SK-N-SH (cell line): ENCODE data around the gene HYAL3. TPM values are rescaled to one million over a fixed set of nuclear protein-coding genes. Genes with fewer than 3 reads are reported as not detected.

ENCODE experiments used
- CTCF ChIA-PET: fragments of 300-600, 350-600 bp; formaldehyde crosslinking; extraction: SDS; loops from one replicate; lab custom pipeline; 2021; lab: Yijun Ruan, JAX
- POLR2A ChIA-PET: fragments of 350-600 bp; sonication (Branson Sonifier 250); formaldehyde crosslinking; extraction: SDS; loops from one replicate; lab custom pipeline; 2020; ENCODE audit warnings: antibody characterized with exemption, inconsistent platforms; lab: Yijun Ruan, JAX
- DNase-seq: peaks from one replicate; pipeline ENCODE4 v3.0.0; 2012
- H2AFZ ChIP-seq: fragments of 200-600 bp; sonication (generic); 2 replicates; pipeline ENCODE4 v1.8.1; 2016; ENCODE audit warnings: antibody characterized with exemption, mild to moderate bottlenecking, low read depth
- H3F3A ChIP-seq: fragments of 200-600 bp; sonication (generic); replicated peaks from 2 replicates; pipeline ENCODE3; 2016; ENCODE audit warnings: antibody characterized with exemption, mild to moderate bottlenecking; ENCODE audit not compliant: insufficient read depth
- H3K27ac ChIP-seq, 2 experiments: fragments of 200-500 bp in 1 of 2; fragments of 200-600 bp in 1 of 2; sonication (Bioruptor generic) in 1 of 2; sonication (generic), shearing (Covaris generic) in 1 of 2; 2 replicates each; pipeline versions ENCODE4 v1.5.1 to v1.6.1; 2014 to 2016; ENCODE audit warnings: low read depth in 2 of 2, inconsistent platforms in 1 of 2, low read length in 1 of 2, mild to moderate bottlenecking in 1 of 2, mixed read lengths in 1 of 2
- H3K27me3 ChIP-seq: fragments of 200-600 bp; sonication (generic), shearing (Covaris generic); 2 replicates; pipeline ENCODE4 v1.6.1; 2016; ENCODE audit warnings: mixed run types; ENCODE audit not compliant: insufficient read depth
- H3K36me3 ChIP-seq, 2 experiments: fragments of 200-500 bp in 1 of 2; fragments of 200-600 bp in 1 of 2; sonication (Bioruptor generic) in 1 of 2; sonication (generic) in 1 of 2; replicated peaks in 1 of 2; 2 replicates each; pipeline versions ENCODE3 to v1.5.1; 2014 to 2016; ENCODE audit warnings: low read length in 1 of 2, mild to moderate bottlenecking in 1 of 2; ENCODE audit not compliant: insufficient read depth in 2 of 2, control insufficient read depth in 1 of 2
- H3K4me1 ChIP-seq, 2 experiments: fragments of 200-500 bp in 1 of 2; fragments of 200-600 bp in 1 of 2; sonication (Bioruptor generic) in 1 of 2; sonication (generic), shearing (Covaris generic) in 1 of 2; 2 replicates each; pipeline versions ENCODE4 v1.5.1 to v1.6.1; 2014 to 2016; ENCODE audit warnings: low read depth in 1 of 2, low read length in 1 of 2, mixed run types in 1 of 2; ENCODE audit not compliant: insufficient read depth in 2 of 2, control insufficient read depth in 1 of 2
- H3K4me2 ChIP-seq: fragments of 200-600 bp; sonication (generic), shearing (Covaris generic); 2 replicates; pipeline ENCODE4 v1.6.1; 2017; ENCODE audit warnings: mixed run types
- H3K4me3 ChIP-seq, 2 experiments: fragments of 200-500 bp in 1 of 2; fragments of 200-600 bp in 1 of 2; sonication (Bioruptor generic) in 1 of 2; sonication (generic), shearing (Covaris generic) in 1 of 2; 2 replicates each; pipeline versions ENCODE4 v1.5.1 to v1.8.1; 2014 to 2016; ENCODE audit warnings: low read depth in 2 of 2, inconsistent platforms in 1 of 2, low read length in 1 of 2, mild to moderate bottlenecking in 1 of 2, mixed read lengths in 1 of 2, moderate library complexity in 1 of 2
- H3K79me2 ChIP-seq: fragments of 200-600 bp; sonication (generic); 2 replicates; pipeline ENCODE4 v1.8.1; 2017; ENCODE audit warnings: mild to moderate bottlenecking; ENCODE audit not compliant: insufficient read depth
- H3K9ac ChIP-seq: fragments of 200-600 bp; sonication (generic); 2 replicates; pipeline ENCODE4 v1.6.1; 2017; ENCODE audit warnings: mixed run types
- H3K9me2 ChIP-seq: fragments of 200-600 bp; sonication (generic); 2 replicates; pipeline ENCODE4 v1.6.1; 2017; ENCODE audit warnings: mixed run types
- H3K9me3 ChIP-seq: fragments of 200-600 bp; sonication (generic); 2 replicates; pipeline ENCODE4 v1.6.1; 2017; ENCODE audit warnings: mixed run types, mild to moderate bottlenecking, moderate library complexity
- H4K20me1 ChIP-seq: fragments of 200-600 bp; sonication (generic); 2 replicates; pipeline ENCODE4 v1.6.1; 2017; ENCODE audit warnings: mild to moderate bottlenecking, mixed run types; ENCODE audit not compliant: insufficient read depth
- MXI1 ChIP-seq: IDR thresholded peaks from 2 replicates; pipeline ENCODE4 v1.6.1; 2012; ENCODE audit warnings: mild to moderate bottlenecking, low read depth, low read length, improper control_type of control experiment
- SMC3 ChIP-seq: IDR thresholded peaks from 2 replicates; pipeline ENCODE4 v1.6.1; 2012; ENCODE audit warnings: low read depth, low read length, improper control_type of control experiment
- YY1 ChIP-seq: IDR thresholded peaks from 2 replicates; pipeline ENCODE4 v1.4.0; 2012; ENCODE audit warnings: low read depth, mild to moderate bottlenecking
- ZBTB33 ChIP-seq: IDR thresholded peaks from 2 replicates; pipeline ENCODE4 v1.4.0; 2012; ENCODE audit warnings: low read depth, borderline replicate concordance
- WGBS: methylation state at CpG from one replicate; pipeline ENCODE4 v1.1.6; 2017; ENCODE audit warnings: low lambda C conversion rate; 5-methylcytosine and 5-hydroxymethylcytosine counted together
- polyA plus RNA-seq, 3 experiments: library from polyadenylated mRNA; depleted of rRNA; stranded (reverse); fragments of >200 nt; gene quantifications; 2 replicates each; pipeline ENCODE4 v1.2.3, GENCODE V29; 2012
- TF ChIP-seq, protein P1 (sequence below): IDR thresholded peaks from 2 replicates; pipeline ENCODE4 v1.6.1; 2012; ENCODE audit warnings: mild to moderate bottlenecking, low read depth, low read length, moderate library complexity
- TF ChIP-seq, protein P2 (sequence below): fragments of 150-350 bp; IDR thresholded peaks from 2 replicates; pipeline ENCODE4 v1.6.1; 2017; ENCODE audit warnings: antibody characterized with exemption, low read length, low read depth, borderline replicate concordance

Gene HYAL3
- polyA plus RNA-seq, 1 of the 3 experiments (the other 2 are of a cell fraction): 7.8 TPM

DNA sequence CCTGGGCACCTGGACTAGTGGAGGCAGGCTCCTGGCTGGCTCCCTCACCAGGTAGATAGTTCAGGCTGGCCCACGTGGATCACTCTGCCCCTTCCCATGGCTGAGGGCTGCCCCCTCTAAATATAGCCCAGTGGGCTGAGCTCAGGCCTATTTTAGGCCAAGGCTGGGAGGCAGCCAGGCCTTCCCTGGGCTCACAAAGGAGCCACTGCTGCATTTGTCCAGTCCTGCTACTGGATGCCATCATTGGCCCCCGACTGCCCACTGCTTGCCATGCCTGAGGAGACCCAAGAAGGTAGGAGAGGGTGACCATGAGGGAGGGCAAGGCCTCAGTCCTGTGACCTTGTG lies 20.4 kb downstream of the HYAL3 start, which contains the start of gene LSMEM2:
Gene LSMEM2, plus strand, starts transcription at position 208 of the 345 bp plus-strand sequence. Its CDS starts 27 bp downstream, at position 235.
- Histone ChIP-seq H2AFZ (no peak within 1 kb of the TSS), H3K4me2 (no peak within 1 kb of the TSS), H3F3A (peaks cover 9% of the 10 kb centered on the region)
- no peak for TF ChIP-seq YY1
- no peak for TF ChIP-seq ZBTB33
- TF ChIP-seq, protein P1, sequence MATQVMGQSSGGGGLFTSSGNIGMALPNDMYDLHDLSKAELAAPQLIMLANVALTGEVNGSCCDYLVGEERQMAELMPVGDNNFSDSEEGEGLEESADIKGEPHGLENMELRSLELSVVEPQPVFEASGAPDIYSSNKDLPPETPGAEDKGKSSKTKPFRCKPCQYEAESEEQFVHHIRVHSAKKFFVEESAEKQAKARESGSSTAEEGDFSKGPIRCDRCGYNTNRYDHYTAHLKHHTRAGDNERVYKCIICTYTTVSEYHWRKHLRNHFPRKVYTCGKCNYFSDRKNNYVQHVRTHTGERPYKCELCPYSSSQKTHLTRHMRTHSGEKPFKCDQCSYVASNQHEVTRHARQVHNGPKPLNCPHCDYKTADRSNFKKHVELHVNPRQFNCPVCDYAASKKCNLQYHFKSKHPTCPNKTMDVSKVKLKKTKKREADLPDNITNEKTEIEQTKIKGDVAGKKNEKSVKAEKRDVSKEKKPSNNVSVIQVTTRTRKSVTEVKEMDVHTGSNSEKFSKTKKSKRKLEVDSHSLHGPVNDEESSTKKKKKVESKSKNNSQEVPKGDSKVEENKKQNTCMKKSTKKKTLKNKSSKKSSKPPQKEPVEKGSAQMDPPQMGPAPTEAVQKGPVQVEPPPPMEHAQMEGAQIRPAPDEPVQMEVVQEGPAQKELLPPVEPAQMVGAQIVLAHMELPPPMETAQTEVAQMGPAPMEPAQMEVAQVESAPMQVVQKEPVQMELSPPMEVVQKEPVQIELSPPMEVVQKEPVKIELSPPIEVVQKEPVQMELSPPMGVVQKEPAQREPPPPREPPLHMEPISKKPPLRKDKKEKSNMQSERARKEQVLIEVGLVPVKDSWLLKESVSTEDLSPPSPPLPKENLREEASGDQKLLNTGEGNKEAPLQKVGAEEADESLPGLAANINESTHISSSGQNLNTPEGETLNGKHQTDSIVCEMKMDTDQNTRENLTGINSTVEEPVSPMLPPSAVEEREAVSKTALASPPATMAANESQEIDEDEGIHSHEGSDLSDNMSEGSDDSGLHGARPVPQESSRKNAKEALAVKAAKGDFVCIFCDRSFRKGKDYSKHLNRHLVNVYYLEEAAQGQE: no peak
- TF ChIP-seq, protein P2, sequence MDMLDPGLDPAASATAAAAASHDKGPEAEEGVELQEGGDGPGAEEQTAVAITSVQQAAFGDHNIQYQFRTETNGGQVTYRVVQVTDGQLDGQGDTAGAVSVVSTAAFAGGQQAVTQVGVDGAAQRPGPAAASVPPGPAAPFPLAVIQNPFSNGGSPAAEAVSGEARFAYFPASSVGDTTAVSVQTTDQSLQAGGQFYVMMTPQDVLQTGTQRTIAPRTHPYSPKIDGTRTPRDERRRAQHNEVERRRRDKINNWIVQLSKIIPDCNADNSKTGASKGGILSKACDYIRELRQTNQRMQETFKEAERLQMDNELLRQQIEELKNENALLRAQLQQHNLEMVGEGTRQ: no peak
- no peak for TF ChIP-seq MXI1
- no peak for TF ChIP-seq SMC3
- TF ChIP-seq, all 33 proteins: peak for 0
- CTCF ChIA-PET: interaction anchor here (1.0 to 12.2 kb wide), 5 partner anchors 20 to 157 kb away, joined by 4 to 206 read pairs (median 11); partner anchors contain the start of genes GNAT1, HYAL3 and NAA80
- DNase-seq: no peak
- Histone ChIP-seq H4K20me1 (no peaks in the 10 kb centered on the region), H3K9ac (no peak within 1 kb of the TSS), H3K27ac (no peak within 1 kb of the TSS), H3K9me2 (no peaks in the 10 kb centered on the region), H3K9me3 (no peaks in the 10 kb centered on the region), H3K27me3 (0 out of 2 replicates have a peak, but pooled peaks cover 16% of the 10 kb centered on the region), H3K4me1 (peaks cover 0 to 7% of the 10 kb centered on the region in 2 experiments; a peak in 1 of 4 replicates), H3K36me3 (no peaks in the 10 kb centered on the region), H3K4me3 (no peak within 1 kb of the TSS), H3K79me2 (no peaks in the 10 kb centered on the region)
- POLR2A ChIA-PET: interaction anchor here (1.2 kb wide), 1 partner anchor 19 kb away, joined by 4 read pairs; no protein-coding TSS in a partner anchor
- 57% methylated on average over 1 of the region's 2 CpGs for WGBS
